Progenitor cell of endocrine pancreas (in vitro differentiated cells): ENCODE data around the gene HS3ST3A1. TPM values are rescaled to one million over a fixed set of nuclear protein-coding genes. Genes with fewer than 3 reads are reported as not detected.

Experiments used
- DNase-seq: peaks from one replicate; pipeline ENCODE4 v3.0.0; 2021; ENCODE audit warnings: low spot score; ENCODE audit not compliant: unreplicated experiment
- H3K27ac Mint-ChIP-seq: 2 replicates; pipeline ENCODE4 v1.8.0; 2021; ENCODE audit warnings: mild to moderate bottlenecking, moderate library complexity, mixed read lengths
- H3K27me3 Mint-ChIP-seq: 2 replicates; pipeline ENCODE4 v1.8.0; 2021; ENCODE audit warnings: mixed read lengths
- H3K36me3 Mint-ChIP-seq: 2 replicates; pipeline ENCODE4 v1.8.0; 2022; ENCODE audit warnings: mixed read lengths; ENCODE audit not compliant: insufficient read depth
- H3K4me1 Mint-ChIP-seq: 2 replicates; pipeline ENCODE4 v1.8.0; 2021; ENCODE audit warnings: low read depth, mixed read lengths
- H3K4me3 Mint-ChIP-seq: 2 replicates; pipeline ENCODE4 v1.8.0; 2021; ENCODE audit warnings: low read depth, mild to moderate bottlenecking, moderate library complexity, mixed read lengths
- H3K9me3 Mint-ChIP-seq: 2 replicates; pipeline ENCODE4 v1.8.0; 2021; ENCODE audit warnings: low read depth, mixed read lengths
- CTCF ChIP-seq: fragments of 200-600 bp; sonication (generic); IDR thresholded peaks from one replicate; pipeline ENCODE4 v1.5.0; 2021; ENCODE audit warnings: antibody characterized with exemption, mild to moderate bottlenecking; ENCODE audit not compliant: unreplicated experiment
- total RNA-seq: library from RNA; stranded (reverse); gene quantifications from 2 replicates; pipeline ENCODE4 v1.2.1, GENCODE V29; 2021

HS3ST3A1 gene
- total RNA-seq, 1 donor from 2014 or later: 8.8 TPM

GRCh38 chr17:13492737-13493122 is 109.0 kb downstream of the HS3ST3A1 start:
- H3K27ac Mint-ChIP-seq: no peak overlapping the region
- H3K4me3 Mint-ChIP-seq: no peak overlapping the region
- no peaks in the 10 kb centered on the region for H3K9me3 Mint-ChIP-seq
- no peaks in the 10 kb centered on the region for H3K27me3 Mint-ChIP-seq
- no peak for TF ChIP-seq CTCF
- no peak for DNase-seq
- peaks cover 14% of the 10 kb centered on the region for H3K36me3 Mint-ChIP-seq
- H3K4me1 Mint-ChIP-seq: peaks cover 6% of the 10 kb centered on the region

GRCh38 chr17:13491916-13492736 is 109.6 kb downstream of the HS3ST3A1 start:
- H3K36me3 Mint-ChIP-seq: peaks cover 13% of the 10 kb centered on the region
- no peak overlapping the region for H3K4me3 Mint-ChIP-seq
- H3K9me3 Mint-ChIP-seq: no peaks in the 10 kb centered on the region
- H3K27me3 Mint-ChIP-seq: no peaks in the 10 kb centered on the region
- no peak overlapping the region for H3K27ac Mint-ChIP-seq
- no peak for DNase-seq
- H3K4me1 Mint-ChIP-seq: peaks cover 6% of the 10 kb centered on the region
- no peak for TF ChIP-seq CTCF

- Mint-ChIP-seq H3K36me3 (peaks cover 9% of the 10 kb centered on the region), H3K9me3 (no peaks in the 10 kb centered on the region), H3K4me1 (peaks cover 6% of the 10 kb centered on the region), H3K4me3 (no peak overlapping the region), H3K27ac (no peak overlapping the region), H3K27me3 (no peaks in the 10 kb centered on the region)
- DNase-seq: no peak
- no peak for TF ChIP-seq CTCF
Measured at GRCh38 chr17:13491491-13491890, 110.2 kb downstream of the HS3ST3A1 start.

GRCh38 chr17:13490906-13491482 is 110.7 kb downstream of the HS3ST3A1 start:
- Mint-ChIP-seq H3K36me3 (peaks cover 9% of the 10 kb centered on the region), H3K27ac (no peak overlapping the region), H3K4me1 (peaks cover 6% of the 10 kb centered on the region), H3K9me3 (no peaks in the 10 kb centered on the region), H3K27me3 (no peaks in the 10 kb centered on the region), H3K4me3 (no peak overlapping the region)
- no peak for DNase-seq
- no peak for TF ChIP-seq CTCF

GRCh38 chr17:13490427-13490826 is 111.3 kb downstream of the HS3ST3A1 start:
- no peak overlapping the region for H3K27ac Mint-ChIP-seq
- no peak for DNase-seq
- no peaks in the 10 kb centered on the region for H3K9me3 Mint-ChIP-seq
- H3K27me3 Mint-ChIP-seq: no peaks in the 10 kb centered on the region
- H3K36me3 Mint-ChIP-seq: peaks cover 4% of the 10 kb centered on the region
- peaks cover 6% of the 10 kb centered on the region for H3K4me1 Mint-ChIP-seq
- peak; percentile 16 for TF ChIP-seq CTCF
- H3K4me3 Mint-ChIP-seq: no peak overlapping the region
